WTC11 (cell line): Measurements from ENCODE around the gene AQP1. TPM values are rescaled to one million over a fixed set of nuclear protein-coding genes. Genes with fewer than 3 reads are reported as not detected.
A peak's percentile ranks its signal among the peaks of the same experiment; 100 is the strongest.

Source experiments
- ATAC-seq: fragments of 200-7000 bp; cut with Tn5 transposase; 2 replicates; pipeline ENCODE4 v1.10.0; 2021; ENCODE audit warnings: mild to moderate bottlenecking, moderate library complexity
- CTCF ChIA-PET: fragments of 300-600 bp; sonication (Branson Sonifier 250); formaldehyde crosslinking; loops from one replicate; lab custom pipeline; 2021; ENCODE audit warnings: antibody characterized with exemption; lab: Charles Lee
- POLR2A ChIA-PET: fragments of 350-600 bp; sonication (Branson Sonifier 250); formaldehyde crosslinking; loops from one replicate; lab custom pipeline; 2021; ENCODE audit warnings: antibody characterized with exemption; lab: Charles Lee
- DNase-seq: peaks from one replicate; pipeline ENCODE4 v3.0.0; 2021; ENCODE audit warnings: low spot score
- H3K27ac Mint-ChIP-seq: 2 replicates; pipeline ENCODE4 v1.8.0; 2021; ENCODE audit warnings: mixed read lengths
- H3K27me3 Mint-ChIP-seq: 2 replicates; pipeline ENCODE4 v1.8.0; 2021; ENCODE audit warnings: low read depth, mild to moderate bottlenecking, moderate library complexity, mixed read lengths
- H3K36me3 Mint-ChIP-seq: 2 replicates; pipeline ENCODE4 v1.8.0; 2021; ENCODE audit warnings: mixed read lengths
- H3K4me1 Mint-ChIP-seq: 2 replicates; pipeline ENCODE4 v1.8.0; 2022; ENCODE audit warnings: mixed read lengths
- H3K4me3 Mint-ChIP-seq: 2 replicates; pipeline ENCODE4 v1.8.0; 2021; ENCODE audit warnings: mild to moderate bottlenecking, moderate library complexity, mixed read lengths
- H3K9me3 Mint-ChIP-seq: 2 replicates; pipeline ENCODE4 v1.8.0; 2021; ENCODE audit warnings: mixed read lengths
- ATF1 ChIP-seq: sonication (generic); formaldehyde crosslinking; IDR thresholded peaks from 2 replicates; pipeline ENCODE4 v1.8.1; 2023; ENCODE audit warnings: mild to moderate bottlenecking, moderate library complexity, missing genetic modification reagents
- ELF4 ChIP-seq: sonication (generic); formaldehyde crosslinking; IDR thresholded peaks from 2 replicates; pipeline ENCODE4 v1.8.1; 2022; ENCODE audit warnings: low read depth, mild to moderate bottlenecking, moderate library complexity, missing genetic modification reagents
- ETV6 ChIP-seq: sonication (generic); formaldehyde crosslinking; IDR thresholded peaks from 2 replicates; pipeline ENCODE4 v1.8.1; 2022; ENCODE audit warnings: mild to moderate bottlenecking, missing genetic modification reagents
- NFE2L1 ChIP-seq: sonication (generic); formaldehyde crosslinking; IDR thresholded peaks from 2 replicates; pipeline ENCODE4 v1.8.1; 2023; ENCODE audit warnings: missing genetic modification reagents
- NR3C1 ChIP-seq: sonication (generic); formaldehyde crosslinking; conservative IDR thresholded peaks from 2 replicates; pipeline ENCODE4 v1.8.1; 2023; ENCODE audit warnings: low read depth, mild to moderate bottlenecking, missing genetic modification reagents
- RELA ChIP-seq: sonication (generic); formaldehyde crosslinking; IDR thresholded peaks from 2 replicates; pipeline ENCODE4 v1.8.1; 2022; ENCODE audit warnings: missing genetic modification reagents, mild to moderate bottlenecking, borderline replicate concordance
- SMAD3 ChIP-seq: sonication (generic); formaldehyde crosslinking; IDR thresholded peaks from 2 replicates; pipeline ENCODE4 v1.8.0; 2022; ENCODE audit warnings: missing genetic modification reagents, mild to moderate bottlenecking, borderline replicate concordance
- TCF7 ChIP-seq: sonication (generic); formaldehyde crosslinking; IDR thresholded peaks from 2 replicates; pipeline ENCODE4 v1.8.0; 2022; ENCODE audit warnings: mild to moderate bottlenecking, low read depth, missing genetic modification reagents, moderate library complexity
- ZNF396 ChIP-seq: fragments of 250-450 bp; sonication (Bioruptor Pico); IDR thresholded peaks from 2 replicates; pipeline ENCODE4 v1.8.0; 2021; ENCODE audit warnings: mild to moderate bottlenecking, moderate library complexity, borderline replicate concordance
- ZNF416 ChIP-seq: fragments of 250-450 bp; sonication (Bioruptor Pico); IDR thresholded peaks from 2 replicates; pipeline ENCODE4 v1.9.0; 2021; ENCODE audit warnings: mild to moderate bottlenecking, inconsistent platforms
- total RNA-seq: library from RNA; stranded (reverse); gene quantifications from 3 replicates; pipeline ENCODE4 v1.2.3, GENCODE V29; 2021
- TF ChIP-seq, protein P1 (sequence below): sonication (generic); formaldehyde crosslinking; IDR thresholded peaks from 2 replicates; pipeline ENCODE4 v1.8.0; 2023; ENCODE audit warnings: missing genetic modification reagents, mild to moderate bottlenecking, borderline replicate concordance
- TF ChIP-seq, protein P2 (sequence below): sonication (generic); formaldehyde crosslinking; conservative IDR thresholded peaks from 2 replicates; pipeline ENCODE4 v1.8.1; 2022; ENCODE audit warnings: mild to moderate bottlenecking, missing genetic modification reagents
- TF ChIP-seq, protein P3 (sequence below): sonication (generic); formaldehyde crosslinking; IDR thresholded peaks from 2 replicates; pipeline ENCODE4 v1.8.1; 2022; ENCODE audit warnings: low read depth, mild to moderate bottlenecking, moderate library complexity, missing genetic modification reagents, borderline replicate concordance
- TF ChIP-seq, protein P4 (sequence below): sonication (generic); formaldehyde crosslinking; IDR thresholded peaks from 2 replicates; pipeline ENCODE4 v1.8.1; 2023; ENCODE audit warnings: mild to moderate bottlenecking, missing genetic modification reagents
- TF ChIP-seq, protein P5 (sequence below): sonication (generic); formaldehyde crosslinking; IDR thresholded peaks from 2 replicates; pipeline ENCODE4 v1.8.1; 2022; ENCODE audit warnings: mild to moderate bottlenecking, moderate library complexity, missing genetic modification reagents
- TF ChIP-seq, protein P6 (sequence below): sonication (generic); formaldehyde crosslinking; IDR thresholded peaks from 2 replicates; pipeline ENCODE4 v1.8.0; 2023; ENCODE audit warnings: missing genetic modification reagents
- TF ChIP-seq, protein P7 (sequence below): fragments of 250-450 bp; sonication (Bioruptor Pico); IDR thresholded peaks from 2 replicates; pipeline ENCODE4 v2.1.2; 2022; ENCODE audit warnings: mild to moderate bottlenecking, moderate library complexity

The AQP1 gene
- total RNA-seq, 1 experiment from 2014 or later, result 0.81 TPM

DNA sequence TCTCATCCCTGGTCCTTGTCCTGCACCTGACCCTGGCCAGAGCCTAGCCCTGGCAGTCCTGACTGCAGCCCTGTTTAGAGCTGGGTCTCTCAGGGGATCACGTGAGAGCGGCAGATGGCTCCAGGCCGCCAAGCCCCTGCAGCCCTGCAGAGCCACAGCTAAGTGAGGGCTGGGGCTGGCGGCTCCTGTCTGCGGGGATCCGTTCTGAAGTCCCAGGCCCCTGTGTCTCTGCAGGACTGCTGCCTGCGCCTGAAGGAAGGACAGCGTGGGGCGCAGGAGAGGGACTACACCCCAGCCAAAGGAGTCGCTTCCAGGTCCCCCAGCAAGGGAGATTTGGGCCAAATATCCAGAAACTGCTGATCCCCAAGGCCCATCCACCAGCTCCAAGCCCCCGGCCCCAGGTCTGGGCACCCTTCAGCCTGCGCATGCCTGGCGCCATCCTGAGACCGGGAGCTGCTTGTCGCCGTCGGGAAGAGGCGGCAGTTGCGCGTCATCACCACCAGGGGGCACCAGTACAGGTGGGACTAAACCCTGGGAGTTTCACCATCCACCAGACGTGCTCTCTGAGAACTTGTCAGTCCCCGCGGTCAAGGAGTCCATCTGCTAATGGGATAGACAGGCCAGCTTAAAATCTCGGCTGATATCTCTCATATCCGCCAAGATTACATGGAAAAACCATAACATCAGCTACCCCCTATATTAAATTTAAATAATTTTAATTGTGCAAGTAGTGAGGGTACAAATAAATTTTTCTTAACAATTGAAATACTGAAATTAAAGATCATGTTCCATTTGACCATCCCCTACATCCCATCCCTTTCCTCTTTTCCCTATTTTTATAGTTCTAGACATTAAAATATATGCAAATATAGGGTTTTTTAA, 27.0 kb downstream of the AQP1 start (continued):
- TF ChIP-seq, protein P1, sequence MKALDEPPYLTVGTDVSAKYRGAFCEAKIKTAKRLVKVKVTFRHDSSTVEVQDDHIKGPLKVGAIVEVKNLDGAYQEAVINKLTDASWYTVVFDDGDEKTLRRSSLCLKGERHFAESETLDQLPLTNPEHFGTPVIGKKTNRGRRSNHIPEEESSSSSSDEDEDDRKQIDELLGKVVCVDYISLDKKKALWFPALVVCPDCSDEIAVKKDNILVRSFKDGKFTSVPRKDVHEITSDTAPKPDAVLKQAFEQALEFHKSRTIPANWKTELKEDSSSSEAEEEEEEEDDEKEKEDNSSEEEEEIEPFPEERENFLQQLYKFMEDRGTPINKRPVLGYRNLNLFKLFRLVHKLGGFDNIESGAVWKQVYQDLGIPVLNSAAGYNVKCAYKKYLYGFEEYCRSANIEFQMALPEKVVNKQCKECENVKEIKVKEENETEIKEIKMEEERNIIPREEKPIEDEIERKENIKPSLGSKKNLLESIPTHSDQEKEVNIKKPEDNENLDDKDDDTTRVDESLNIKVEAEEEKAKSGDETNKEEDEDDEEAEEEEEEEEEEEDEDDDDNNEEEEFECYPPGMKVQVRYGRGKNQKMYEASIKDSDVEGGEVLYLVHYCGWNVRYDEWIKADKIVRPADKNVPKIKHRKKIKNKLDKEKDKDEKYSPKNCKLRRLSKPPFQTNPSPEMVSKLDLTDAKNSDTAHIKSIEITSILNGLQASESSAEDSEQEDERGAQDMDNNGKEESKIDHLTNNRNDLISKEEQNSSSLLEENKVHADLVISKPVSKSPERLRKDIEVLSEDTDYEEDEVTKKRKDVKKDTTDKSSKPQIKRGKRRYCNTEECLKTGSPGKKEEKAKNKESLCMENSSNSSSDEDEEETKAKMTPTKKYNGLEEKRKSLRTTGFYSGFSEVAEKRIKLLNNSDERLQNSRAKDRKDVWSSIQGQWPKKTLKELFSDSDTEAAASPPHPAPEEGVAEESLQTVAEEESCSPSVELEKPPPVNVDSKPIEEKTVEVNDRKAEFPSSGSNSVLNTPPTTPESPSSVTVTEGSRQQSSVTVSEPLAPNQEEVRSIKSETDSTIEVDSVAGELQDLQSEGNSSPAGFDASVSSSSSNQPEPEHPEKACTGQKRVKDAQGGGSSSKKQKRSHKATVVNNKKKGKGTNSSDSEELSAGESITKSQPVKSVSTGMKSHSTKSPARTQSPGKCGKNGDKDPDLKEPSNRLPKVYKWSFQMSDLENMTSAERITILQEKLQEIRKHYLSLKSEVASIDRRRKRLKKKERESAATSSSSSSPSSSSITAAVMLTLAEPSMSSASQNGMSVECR (CRISPR knock-in tag), result 0 out of 2 replicates have a peak, but pooled peaks have one; percentile 34
- no peak for TF ChIP-seq ZNF396
- TF ChIP-seq, protein P2, sequence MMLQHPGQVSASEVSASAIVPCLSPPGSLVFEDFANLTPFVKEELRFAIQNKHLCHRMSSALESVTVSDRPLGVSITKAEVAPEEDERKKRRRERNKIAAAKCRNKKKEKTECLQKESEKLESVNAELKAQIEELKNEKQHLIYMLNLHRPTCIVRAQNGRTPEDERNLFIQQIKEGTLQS (CRISPR knock-in tag), result no peak
- 0 out of 2 replicates have a peak, but pooled peaks have one; percentile 22 for TF ChIP-seq NR3C1 (CRISPR knock-in tag)
- TF ChIP-seq, protein P3, sequence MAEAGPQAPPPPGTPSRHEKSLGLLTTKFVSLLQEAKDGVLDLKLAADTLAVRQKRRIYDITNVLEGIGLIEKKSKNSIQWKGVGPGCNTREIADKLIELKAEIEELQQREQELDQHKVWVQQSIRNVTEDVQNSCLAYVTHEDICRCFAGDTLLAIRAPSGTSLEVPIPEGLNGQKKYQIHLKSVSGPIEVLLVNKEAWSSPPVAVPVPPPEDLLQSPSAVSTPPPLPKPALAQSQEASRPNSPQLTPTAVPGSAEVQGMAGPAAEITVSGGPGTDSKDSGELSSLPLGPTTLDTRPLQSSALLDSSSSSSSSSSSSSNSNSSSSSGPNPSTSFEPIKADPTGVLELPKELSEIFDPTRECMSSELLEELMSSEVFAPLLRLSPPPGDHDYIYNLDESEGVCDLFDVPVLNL, result no peak
- TF ChIP-seq TCF7 (CRISPR knock-in tag), result no peak

DNA sequence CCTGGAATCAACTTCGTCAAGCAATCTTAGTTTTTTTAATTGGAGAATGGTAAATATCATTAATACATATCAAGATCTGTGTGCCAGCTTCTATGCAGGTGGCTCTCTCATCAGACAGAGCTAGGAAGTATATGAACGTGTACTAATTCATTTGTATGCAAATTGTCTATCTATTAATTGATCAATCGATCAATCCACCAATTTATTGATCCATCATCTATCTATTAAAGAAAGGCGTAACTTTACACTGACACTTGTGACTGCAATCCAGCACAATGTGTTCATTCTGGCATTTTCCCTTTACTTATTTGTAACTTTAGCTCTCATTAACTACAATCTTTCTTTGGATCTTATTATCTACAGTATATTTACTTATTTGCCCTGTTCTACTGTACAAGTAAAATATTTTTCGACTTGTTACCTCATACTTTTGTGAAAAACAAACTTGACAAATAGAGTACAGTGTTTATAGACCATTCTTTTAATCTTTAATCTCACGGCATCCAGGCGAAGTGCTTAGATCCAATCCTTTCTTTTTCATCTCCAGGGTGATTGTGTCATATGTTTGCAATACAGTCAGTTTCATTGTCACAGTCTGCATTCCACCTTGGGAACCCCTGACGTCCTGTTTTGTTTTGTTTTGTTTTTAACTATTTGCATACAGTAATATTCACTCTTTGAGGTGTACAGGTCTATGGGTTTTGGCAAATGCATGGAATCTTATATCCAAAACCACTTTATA, 30.1 kb downstream of the AQP1 start:
- H3K9me3 Mint-ChIP-seq, result peaks cover 14% of the 10 kb centered on the region
- peaks cover 4% of the 10 kb centered on the region; the same call in 1 of the 2 replicates for H3K36me3 Mint-ChIP-seq
- no peak overlapping the region for H3K4me3 Mint-ChIP-seq
- CTCF ChIA-PET, result interaction anchor here (1.0 to 1.5 kb wide), 3 partner anchors 33 to 181 kb away, joined by 3 to 5 read pairs (median 5); no protein-coding TSS in a partner anchor
- peaks cover 5% of the 10 kb centered on the region for H3K27me3 Mint-ChIP-seq
- POLR2A ChIA-PET, result no interaction called here
- DNase-seq (no peak), ATAC-seq (no peak)
- TF ChIP-seq NFE2L1 (CRISPR knock-in tag) (no peak), SMAD3 (CRISPR knock-in tag) (no peak)
- no peak overlapping the region for H3K27ac Mint-ChIP-seq
- peaks cover 5% of the 10 kb centered on the region for H3K4me1 Mint-ChIP-seq

DNA sequence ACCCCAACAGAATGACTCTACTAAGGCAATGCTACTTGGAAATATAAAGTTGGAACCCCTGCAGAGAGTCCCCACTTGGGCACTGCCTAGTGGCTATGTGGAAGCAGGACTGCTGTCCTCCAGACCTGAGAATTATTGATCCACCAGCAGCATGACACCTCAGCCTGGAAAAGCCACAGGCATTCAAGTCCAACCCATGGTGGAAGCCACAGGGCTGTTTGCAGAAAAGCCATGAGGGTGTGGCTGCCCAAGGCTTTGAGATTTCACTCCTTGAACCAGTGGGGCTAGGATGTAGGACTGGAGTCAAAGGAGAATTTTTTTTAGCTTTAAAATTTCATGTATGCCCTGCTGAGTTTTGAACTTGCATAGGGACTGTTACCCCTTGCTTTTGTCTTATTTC, 38.5 kb downstream of the AQP1 start:
- DNase-seq, result no peak
- POLR2A ChIA-PET, result no interaction called here

DNA sequence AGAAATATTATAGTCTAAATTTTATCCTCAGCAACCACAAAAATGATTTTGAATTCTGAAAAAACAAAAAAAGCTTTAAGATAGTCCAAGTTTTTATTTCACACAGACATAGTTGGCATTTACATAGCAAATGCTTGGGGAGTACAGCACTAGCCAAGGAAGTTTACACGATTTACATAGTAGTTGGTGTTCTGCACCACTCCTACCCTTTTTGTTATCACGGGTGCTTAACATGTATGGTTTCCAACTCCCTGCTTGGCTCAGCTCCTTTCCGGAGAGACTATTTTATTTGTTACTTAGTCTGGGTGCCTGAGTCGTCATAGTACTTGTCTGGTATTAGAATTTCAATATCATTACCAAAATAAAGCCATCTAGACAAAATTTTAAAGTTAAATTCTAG, 43.3 kb downstream of the AQP1 start:
- no peak for DNase-seq
- Mint-ChIP-seq H3K4me1 (no peaks in the 10 kb centered on the region), H3K27ac (no peak overlapping the region), H3K36me3 (peaks cover 5% of the 10 kb centered on the region; the same call in 1 of the 2 replicates), H3K27me3 (peaks cover 14% of the 10 kb centered on the region), H3K4me3 (no peak overlapping the region), H3K9me3 (peaks cover 46% of the 10 kb centered on the region)
- POLR2A ChIA-PET, result no interaction called here
- CTCF ChIA-PET, result no interaction called here
- no peak for ATAC-seq
- no peak for TF ChIP-seq ATF1 (CRISPR knock-in tag)
- no peak for TF ChIP-seq ZNF396
- TF ChIP-seq, protein P4, sequence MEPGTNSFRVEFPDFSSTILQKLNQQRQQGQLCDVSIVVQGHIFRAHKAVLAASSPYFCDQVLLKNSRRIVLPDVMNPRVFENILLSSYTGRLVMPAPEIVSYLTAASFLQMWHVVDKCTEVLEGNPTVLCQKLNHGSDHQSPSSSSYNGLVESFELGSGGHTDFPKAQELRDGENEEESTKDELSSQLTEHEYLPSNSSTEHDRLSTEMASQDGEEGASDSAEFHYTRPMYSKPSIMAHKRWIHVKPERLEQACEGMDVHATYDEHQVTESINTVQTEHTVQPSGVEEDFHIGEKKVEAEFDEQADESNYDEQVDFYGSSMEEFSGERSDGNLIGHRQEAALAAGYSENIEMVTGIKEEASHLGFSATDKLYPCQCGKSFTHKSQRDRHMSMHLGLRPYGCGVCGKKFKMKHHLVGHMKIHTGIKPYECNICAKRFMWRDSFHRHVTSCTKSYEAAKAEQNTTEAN (CRISPR knock-in tag), result no peak
- TF ChIP-seq RELA (CRISPR knock-in tag), result no peak
- TF ChIP-seq, protein P5, sequence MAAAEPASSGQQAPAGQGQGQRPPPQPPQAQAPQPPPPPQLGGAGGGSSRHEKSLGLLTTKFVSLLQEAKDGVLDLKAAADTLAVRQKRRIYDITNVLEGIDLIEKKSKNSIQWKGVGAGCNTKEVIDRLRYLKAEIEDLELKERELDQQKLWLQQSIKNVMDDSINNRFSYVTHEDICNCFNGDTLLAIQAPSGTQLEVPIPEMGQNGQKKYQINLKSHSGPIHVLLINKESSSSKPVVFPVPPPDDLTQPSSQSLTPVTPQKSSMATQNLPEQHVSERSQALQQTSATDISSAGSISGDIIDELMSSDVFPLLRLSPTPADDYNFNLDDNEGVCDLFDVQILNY, result no peak
- TF ChIP-seq, protein P6, sequence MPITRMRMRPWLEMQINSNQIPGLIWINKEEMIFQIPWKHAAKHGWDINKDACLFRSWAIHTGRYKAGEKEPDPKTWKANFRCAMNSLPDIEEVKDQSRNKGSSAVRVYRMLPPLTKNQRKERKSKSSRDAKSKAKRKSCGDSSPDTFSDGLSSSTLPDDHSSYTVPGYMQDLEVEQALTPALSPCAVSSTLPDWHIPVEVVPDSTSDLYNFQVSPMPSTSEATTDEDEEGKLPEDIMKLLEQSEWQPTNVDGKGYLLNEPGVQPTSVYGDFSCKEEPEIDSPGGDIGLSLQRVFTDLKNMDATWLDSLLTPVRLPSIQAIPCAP (CRISPR knock-in tag), result no peak
- TF ChIP-seq, protein P7, sequence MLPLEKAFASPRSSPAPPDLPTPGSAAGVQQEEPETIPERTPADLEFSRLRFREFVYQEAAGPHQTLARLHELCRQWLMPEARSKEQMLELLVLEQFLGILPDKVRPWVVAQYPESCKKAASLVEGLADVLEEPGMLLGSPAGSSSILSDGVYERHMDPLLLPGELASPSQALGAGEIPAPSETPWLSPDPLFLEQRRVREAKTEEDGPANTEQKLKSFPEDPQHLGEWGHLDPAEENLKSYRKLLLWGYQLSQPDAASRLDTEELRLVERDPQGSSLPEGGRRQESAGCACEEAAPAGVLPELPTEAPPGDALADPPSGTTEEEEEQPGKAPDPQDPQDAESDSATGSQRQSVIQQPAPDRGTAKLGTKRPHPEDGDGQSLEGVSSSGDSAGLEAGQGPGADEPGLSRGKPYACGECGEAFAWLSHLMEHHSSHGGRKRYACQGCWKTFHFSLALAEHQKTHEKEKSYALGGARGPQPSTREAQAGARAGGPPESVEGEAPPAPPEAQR (CRISPR knock-in tag), result no peak
- no peak for TF ChIP-seq ELF4 (CRISPR knock-in tag)
- no peak for TF ChIP-seq ETV6

More for the DNA sequence above, 38.5 kb downstream of the AQP1 start:
- no peaks in the 10 kb centered on the region for H3K4me1 Mint-ChIP-seq
- no peak overlapping the region for H3K27ac Mint-ChIP-seq
- CTCF ChIA-PET, result interaction anchor here (2.3 kb wide), 1 partner anchor 12 kb away, joined by 11 read pairs; no protein-coding TSS in a partner anchor
- ATAC-seq, result no peak
- H3K36me3 Mint-ChIP-seq, result peaks cover under 1% of the 10 kb centered on the region; the same call in 1 of the 2 replicates
- no peak for TF ChIP-seq ZNF416
- no peak overlapping the region for H3K4me3 Mint-ChIP-seq
- peaks cover 23% of the 10 kb centered on the region for H3K9me3 Mint-ChIP-seq
- H3K27me3 Mint-ChIP-seq, result peaks cover 19% of the 10 kb centered on the region
